Medulla oblongata (tissue), 1 donor: Measurements from ENCODE around the gene PRXL2B.
"Not testable (repeated sequence)": the region's sequence is repeated elsewhere in the genome, so short reads cannot be mapped to it uniquely, and the experiment has no call there.

Source experiments
- DNase-seq: peaks from one replicate; pipeline ENCODE4 v3.0.0-alpha.2; 2015; ENCODE audit errors: extremely low spot score

Gene PRXL2B

GRCh38 chr1:2564006-2564814, 22.4 kb upstream of the PRXL2B start:
- DNase-seq, result no peak

DNA sequence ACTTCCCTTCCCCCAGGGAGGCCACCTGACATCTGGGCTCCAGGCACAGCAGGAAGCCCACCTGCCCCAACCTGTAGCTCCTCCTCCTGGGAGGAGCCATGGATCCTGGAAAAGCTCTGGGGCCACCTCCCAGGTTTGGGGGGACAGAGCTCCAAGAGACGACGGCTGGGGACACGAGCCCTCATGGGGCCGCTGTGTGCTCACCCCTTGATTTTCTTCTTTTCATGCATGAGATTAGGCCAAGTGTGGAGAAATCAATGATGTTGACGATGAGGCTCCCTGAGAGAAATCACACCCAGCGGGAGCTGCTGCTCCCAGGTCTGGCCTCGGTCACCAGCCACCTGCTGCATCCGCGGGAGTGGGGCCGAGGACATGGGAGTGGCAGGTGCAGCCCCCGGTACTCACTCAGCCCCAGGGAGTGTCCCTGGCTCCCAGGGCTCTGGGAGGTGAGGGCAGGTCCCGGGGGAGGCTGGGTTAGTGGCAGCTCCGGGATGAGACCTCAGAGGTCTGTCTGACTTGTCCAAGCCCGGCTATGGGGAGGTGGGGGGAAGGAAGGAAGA, 21.7 kb upstream of the PRXL2B start:
- DNase-seq, result no peak

DNA sequence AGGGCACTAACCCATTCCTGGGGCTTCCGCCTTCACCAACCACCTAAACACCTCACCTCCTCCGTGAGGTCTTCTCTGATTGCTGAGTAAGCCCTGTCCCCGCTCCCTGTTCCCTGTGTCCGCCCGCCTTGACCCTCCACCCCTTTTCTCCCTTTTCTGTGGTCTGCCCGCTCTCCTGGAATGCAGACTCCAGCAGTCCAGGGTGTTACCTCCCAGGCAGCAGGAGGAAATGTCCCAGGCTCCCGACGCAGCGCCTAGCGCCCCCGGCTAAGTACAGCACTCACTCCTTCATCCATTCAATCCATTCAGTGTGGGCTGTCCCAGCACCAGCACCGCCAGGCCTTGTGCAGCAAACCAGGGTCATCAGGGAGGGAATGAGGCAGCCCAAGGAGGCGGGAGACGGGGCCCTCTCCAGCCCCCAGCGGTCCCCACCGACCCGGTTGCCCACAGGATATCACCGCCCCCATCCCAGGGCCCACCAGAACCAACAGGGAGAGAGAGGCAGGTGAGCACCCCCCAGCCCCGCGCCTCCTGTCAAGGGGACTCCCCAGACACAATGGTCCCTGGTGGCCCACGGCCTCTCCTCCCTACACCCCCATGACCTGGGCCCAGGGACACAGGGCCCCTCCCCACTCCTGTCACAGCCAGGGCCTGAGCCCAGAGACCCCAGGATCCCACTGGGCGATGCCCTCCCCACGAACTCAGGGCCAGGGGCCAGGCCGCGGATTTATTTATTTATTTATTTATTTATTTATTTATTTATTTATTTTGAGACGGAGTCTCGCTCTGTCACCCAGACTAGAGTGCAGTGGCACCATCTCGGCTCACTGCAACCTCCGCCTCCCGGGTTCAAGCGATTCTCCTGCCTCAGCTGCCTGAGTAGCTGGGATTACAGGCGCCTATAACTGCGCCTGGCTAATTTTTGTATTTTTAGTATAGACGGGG, 20.2 kb upstream of the PRXL2B start:
- no peak for DNase-seq

- no peak for DNase-seq
Observed at GRCh38 chr1:2567083-2567679, 19.4 kb upstream of the PRXL2B start.

- DNase-seq, result not testable (repeated sequence)
Observed at GRCh38 chr1:2568187-2568816, 18.3 kb upstream of the PRXL2B start.

DNA sequence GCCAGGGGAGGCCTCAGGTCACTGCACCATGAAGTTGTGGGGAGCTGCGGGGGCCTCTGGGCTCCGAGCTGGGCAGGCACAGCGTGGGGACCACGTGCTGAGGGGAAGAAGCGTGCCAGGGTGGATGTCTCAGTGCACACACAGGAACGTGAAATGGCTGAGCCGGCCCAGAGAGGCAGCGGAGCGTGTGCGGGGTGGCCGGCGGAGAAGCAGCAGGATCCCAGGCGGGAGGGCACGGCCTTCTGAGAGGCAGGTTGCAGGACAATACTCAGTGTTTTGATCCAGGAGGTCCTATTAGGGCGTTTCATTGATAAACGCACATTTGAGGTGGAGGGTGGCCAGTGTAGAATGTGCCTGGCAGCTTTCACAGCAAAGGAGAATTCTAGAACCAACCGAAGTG, 17.5 kb upstream of the PRXL2B start:
- no peak for DNase-seq

DNA sequence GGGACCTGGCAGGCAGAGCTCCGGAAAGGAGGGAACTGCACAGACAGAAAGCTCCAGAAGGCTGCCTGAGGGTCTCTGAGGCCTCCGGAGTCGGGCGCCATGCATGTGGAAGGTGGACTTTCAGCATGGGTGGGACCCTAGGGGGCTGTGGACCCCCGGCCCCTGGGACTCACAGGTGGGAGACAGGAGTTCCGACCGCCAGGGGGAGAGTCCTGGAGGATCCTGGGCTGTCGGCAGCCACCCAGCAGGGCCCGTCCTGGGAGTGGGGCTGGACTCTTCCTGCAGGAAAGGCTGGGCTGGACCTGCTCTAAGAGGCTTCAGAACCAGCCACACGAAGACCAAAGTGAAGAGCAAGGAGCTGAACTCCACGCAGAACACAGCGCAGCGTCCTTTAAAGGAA, 16.9 kb upstream of the PRXL2B start:
- DNase-seq, result not testable (repeated sequence)

GRCh38 chr1:2570332-2570731, 16.2 kb upstream of the PRXL2B start:
- DNase-seq, result no peak

DNA sequence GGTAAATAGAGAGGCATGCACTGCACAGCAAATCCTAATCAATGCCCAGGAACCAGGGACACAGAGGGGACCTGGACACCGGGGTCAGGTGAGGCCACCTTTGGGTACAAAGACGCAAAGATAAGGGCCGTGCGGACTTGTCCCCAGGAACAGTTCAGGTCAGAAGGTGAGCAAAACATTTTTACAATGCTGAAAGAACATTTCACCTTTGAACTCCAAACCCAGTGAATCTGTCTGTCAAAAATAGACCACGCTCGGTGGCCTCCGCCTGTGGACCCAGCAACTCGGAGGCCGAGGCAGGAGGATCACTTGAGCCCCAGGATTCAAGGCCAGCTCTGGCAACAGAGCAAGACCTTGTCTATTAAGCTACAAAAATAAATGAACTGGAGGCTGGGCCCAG, 15.2 kb upstream of the PRXL2B start:
- no peak for DNase-seq

DNA sequence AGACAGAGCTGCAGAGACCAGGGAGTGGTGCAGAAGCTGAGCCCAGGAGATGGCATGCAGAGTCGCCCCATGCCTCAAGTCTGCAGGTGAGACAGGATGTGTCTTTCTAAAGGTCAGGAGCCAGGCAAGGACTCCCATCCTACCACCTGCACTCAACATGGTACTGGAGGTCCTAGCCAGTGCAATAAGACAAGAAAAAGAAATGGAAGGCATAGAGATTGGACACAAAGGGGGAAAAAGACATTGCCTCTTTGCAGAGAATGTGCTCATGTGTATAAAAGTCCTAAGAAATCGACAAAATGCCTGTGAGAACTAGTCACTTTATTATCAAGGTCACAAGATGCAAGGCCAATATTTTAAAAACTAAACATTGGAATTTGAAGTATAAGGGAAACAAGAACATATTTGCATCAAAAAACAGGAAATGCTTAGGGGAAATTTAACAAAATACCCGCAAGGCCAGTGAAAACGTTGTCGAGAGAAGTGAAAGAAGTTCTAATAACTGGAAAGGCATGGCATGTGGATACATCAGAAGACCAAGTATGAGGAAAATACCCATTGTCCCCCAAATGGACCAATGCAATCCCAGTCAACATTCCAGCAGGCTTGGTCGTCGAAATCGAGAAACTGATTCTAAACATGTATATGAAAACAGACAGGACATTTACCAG, 13.2 kb upstream of the PRXL2B start:
- no peak for DNase-seq

- DNase-seq, result no peak
Observed at GRCh38 chr1:2574350-2574749, 12.2 kb upstream of the PRXL2B start.

DNA sequence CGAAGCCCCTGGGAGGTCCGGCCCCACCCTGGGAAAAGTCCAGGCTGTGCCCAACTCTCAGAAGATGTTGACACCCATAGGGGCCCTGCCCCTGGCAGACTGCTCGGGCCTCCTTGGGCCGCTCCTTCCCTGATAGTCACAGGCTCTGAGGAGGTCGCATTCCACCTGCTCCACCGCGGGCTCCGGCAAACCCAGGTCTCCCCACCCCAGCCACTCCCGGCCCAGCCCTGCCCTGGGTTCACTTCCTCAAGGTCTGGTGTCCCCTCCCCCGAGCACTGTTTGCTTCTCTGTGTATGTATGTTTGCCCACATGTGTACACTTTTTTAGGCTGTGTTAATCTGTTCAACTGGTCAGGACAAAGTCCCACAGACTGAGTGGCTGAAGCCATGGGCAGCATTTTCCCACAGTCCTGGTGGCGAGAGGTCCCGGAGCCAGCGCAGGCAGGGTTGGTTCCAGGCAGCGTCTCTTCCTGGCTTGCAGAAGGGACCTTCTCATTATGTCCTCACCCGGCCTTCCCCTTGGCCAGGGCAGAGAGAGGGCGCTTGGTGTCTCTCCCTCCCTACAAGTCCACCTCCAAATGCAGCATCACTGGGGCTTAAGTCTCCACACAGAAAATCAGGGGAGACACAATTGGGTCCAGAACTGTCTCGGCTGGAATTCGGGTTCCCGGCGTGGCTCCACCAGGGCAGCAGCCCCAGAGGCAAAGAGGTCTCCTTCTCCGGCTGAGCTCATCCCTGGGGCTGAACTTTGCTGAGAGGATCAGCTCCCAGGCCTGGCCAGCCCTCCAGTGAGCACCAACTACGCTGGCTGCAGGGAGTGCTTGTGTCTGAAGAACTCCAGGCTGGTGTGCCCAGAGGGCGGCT, 10.5 kb upstream of the PRXL2B start:
- no peak for DNase-seq

- DNase-seq, result not testable (repeated sequence)
Observed at GRCh38 chr1:2577565-2578075, 9.0 kb upstream of the PRXL2B start.

DNA sequence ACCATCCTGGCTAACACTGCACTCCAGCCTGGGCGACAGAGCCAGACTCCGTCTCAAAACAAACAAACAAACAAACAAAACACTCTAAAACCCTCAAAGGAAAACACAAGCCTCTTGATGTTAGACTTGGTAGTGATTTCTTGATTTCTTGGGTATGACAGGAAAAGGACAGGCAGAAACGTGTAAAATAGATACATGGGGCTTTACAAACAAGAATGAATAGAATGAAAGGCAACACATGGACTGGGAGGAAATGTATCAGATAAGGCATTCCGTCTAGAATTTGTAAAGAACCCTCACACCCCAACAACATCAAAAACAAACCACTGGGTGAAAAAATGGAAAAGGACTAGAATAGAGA, 7.8 kb upstream of the PRXL2B start:
- no peak for DNase-seq

GRCh38 chr1:2580691-2581090, 5.9 kb upstream of the PRXL2B start:
- DNase-seq, result no peak

GRCh38 chr1:2582391-2582790, 4.2 kb upstream of the PRXL2B start:
- no peak for DNase-seq

GRCh38 chr1:2583331-2583791, 3.2 kb upstream of the PRXL2B start:
- DNase-seq, result no peak

DNA sequence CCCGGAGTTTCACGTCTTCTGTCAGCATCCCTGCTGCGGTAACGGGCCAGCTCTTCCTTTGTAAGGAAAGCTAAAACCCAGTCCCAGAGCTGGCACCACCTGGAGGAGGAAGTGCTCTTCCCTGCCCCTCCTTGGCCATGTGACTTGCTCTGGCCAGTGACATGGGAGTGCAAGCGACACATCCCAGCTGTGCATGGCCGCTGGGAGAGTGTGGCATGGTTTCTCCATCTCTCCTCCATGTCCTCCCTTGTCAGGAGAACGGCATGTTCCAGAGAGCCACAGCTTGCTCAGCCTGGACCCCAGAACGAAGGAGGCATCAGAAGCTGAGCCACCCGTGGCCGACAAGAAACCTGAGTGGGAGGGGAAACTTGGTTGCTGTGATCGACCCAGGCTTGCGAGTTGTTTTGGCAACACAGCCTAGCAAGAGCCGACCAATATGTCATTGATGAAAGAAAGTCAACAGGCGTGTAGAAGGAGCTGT, 2.7 kb upstream of the PRXL2B start:
- no peak for DNase-seq

GRCh38 chr1:2584686-2585317, 1.8 kb upstream of the PRXL2B start:
- peak; percentile 20 for DNase-seq
